Activated CD4-positive, alpha-beta T cell treated with anti-CD3 and anti-CD28 coated beads for 36 hours (primary cell): ENCODE measurements around the gene WDR41. TPM values are rescaled to one million over a fixed set of nuclear protein-coding genes. Genes with fewer than 3 reads are reported as not detected.
"Not testable (repeated sequence)": the region's sequence is repeated elsewhere in the genome, so short reads cannot be mapped to it uniquely, and the experiment has no call there.

Source experiments
- ATAC-seq: fragments of 200-7000 bp; cut with Tn5 transposase; one replicate; pipeline ENCODE4 v1.10.0; 2021; ENCODE audit warnings: mild to moderate bottlenecking, moderate library complexity
- CTCF ChIA-PET: fragments of 350-600 bp; sonication (Branson Sonifier 250); formaldehyde crosslinking; loops from one replicate; lab custom pipeline; 2021; ENCODE audit warnings: antibody characterized with exemption; lab: Charles Lee
- POLR2A ChIA-PET: fragments of 350-600 bp; sonication (Branson Sonifier 250); formaldehyde crosslinking; loops from one replicate; lab custom pipeline; 2021; ENCODE audit warnings: antibody characterized with exemption, inconsistent platforms; lab: Charles Lee
- DNase-seq: peaks from one replicate; pipeline ENCODE4 v3.0.0-alpha.2; 2020
- H3K27ac Mint-ChIP-seq: one replicate; pipeline ENCODE4 v1.8.0; 2021; ENCODE audit warnings: mixed read lengths
- H3K27me3 Mint-ChIP-seq: one replicate; pipeline ENCODE4 v1.8.0; 2021; ENCODE audit warnings: mixed read lengths
- H3K36me3 Mint-ChIP-seq: one replicate; pipeline ENCODE4 v1.8.0; 2021; ENCODE audit warnings: low read depth, mixed read lengths
- H3K4me1 Mint-ChIP-seq: one replicate; pipeline ENCODE4 v1.8.0; 2021; ENCODE audit warnings: mixed read lengths
- H3K4me3 Mint-ChIP-seq: one replicate; pipeline ENCODE4 v1.8.0; 2021; ENCODE audit warnings: mild to moderate bottlenecking, moderate library complexity, mixed read lengths
- H3K9me3 Mint-ChIP-seq: one replicate; pipeline ENCODE4 v1.8.0; 2021; ENCODE audit warnings: low read depth, mixed read lengths
- intact Hi-C, 2 experiments: fragments of 100-400 bp; cut with DNase I in 1 of 2; cut with micrococcal nuclease in 1 of 2; formaldehyde crosslinking; loops; one replicate each; pipeline versions ENCODE4 v1.14.2 to v1.15.1; 2022 to 2024; cut with DNase I, micrococcal nuclease
- total RNA-seq, 2 experiments: library from RNA; stranded (reverse); gene quantifications; one replicate each; pipeline ENCODE4 v1.2.3, GENCODE V29; 2021

The WDR41 gene, protein sequence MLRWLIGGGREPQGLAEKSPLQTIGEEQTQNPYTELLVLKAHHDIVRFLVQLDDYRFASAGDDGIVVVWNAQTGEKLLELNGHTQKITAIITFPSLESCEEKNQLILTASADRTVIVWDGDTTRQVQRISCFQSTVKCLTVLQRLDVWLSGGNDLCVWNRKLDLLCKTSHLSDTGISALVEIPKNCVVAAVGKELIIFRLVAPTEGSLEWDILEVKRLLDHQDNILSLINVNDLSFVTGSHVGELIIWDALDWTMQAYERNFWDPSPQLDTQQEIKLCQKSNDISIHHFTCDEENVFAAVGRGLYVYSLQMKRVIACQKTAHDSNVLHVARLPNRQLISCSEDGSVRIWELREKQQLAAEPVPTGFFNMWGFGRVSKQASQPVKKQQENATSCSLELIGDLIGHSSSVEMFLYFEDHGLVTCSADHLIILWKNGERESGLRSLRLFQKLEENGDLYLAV
- 10 to 100 TPM; 24.2 to 25.4 TPM for total RNA-seq

DNA sequence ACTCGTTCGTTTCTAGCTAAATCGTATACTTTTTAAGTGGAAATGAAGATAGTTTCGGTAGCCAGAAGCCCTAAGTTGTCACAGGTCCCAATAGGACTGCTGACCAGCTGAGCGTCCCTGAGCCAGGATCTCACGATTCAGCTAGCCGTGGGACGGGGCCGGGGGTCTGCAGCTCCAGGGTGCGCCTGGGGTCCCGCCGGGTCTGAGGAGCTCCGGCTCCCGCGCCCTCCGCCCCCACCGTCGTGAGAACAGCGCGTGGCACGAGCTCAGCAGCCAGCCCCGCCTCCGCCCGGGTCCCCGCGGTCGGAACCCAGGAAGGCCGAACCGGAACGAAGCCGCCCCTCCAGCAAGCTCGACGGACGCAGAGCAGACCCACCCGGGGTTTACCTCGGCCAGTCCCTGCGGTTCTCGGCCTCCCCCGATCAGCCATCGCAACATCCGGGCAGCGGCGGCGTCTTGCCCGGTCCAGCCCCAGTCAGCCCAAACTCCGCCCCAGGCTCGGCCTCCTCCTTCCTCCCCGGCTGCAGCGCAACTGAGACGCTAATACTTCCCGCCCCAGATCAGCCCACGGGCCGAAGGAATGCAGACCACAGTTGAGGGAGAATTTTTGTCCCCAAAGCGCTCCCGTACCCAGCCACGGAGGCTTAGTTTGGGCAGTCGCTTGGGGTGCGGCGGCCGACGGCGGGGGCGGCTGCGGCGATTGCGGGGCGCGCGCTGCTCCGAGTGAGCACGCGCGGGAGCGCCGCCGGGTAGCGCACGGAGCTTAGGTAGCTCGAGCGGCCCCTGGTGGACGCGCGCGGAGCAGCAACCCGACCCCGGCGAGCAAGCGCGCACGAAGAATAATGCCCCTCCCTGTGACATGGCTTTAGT lies at the start of gene WDR41:
TSS of gene WDR41 (minus strand) at position 534 of the 870 bp plus-strand sequence. CDS start at position 438, 96 bp downstream.
- peaks cover 8% of the 10 kb centered on the region for H3K27me3 Mint-ChIP-seq
- H3K36me3 Mint-ChIP-seq: no peaks in the 10 kb centered on the region
- peak; percentile 93 for DNase-seq
- POLR2A ChIA-PET: interaction anchor here (0.7 to 1.2 kb wide), 3 partner anchors 9 to 414 kb away, joined by 3 read pairs; no protein-coding TSS in a partner anchor
- H3K4me3 Mint-ChIP-seq: peak within 1 kb of the TSS; percentile 74
- intact Hi-C loops: loop anchor here (1.0 to 10.0 kb wide), 16 partner anchors 110 to 870 kb away; partner anchors contain the start of genes PDE8B (in 2 of the 2), ZBED3 (in 2 of the 2), AGGF1 (in 1 of the 2) and SCAMP1 (in 1 of the 2)
- peaks cover 21% of the 10 kb centered on the region for H3K4me1 Mint-ChIP-seq
- H3K27ac Mint-ChIP-seq: peak within 1 kb of the TSS; percentile 84
- ATAC-seq: peak; percentile 91
- CTCF ChIA-PET: interaction anchor here (0.6 to 3.8 kb wide), 28 partner anchors 8 to 624 kb away, joined by 3 to 39 read pairs (median 4); no protein-coding TSS in a partner anchor
- no peaks in the 10 kb centered on the region for H3K9me3 Mint-ChIP-seq

DNA sequence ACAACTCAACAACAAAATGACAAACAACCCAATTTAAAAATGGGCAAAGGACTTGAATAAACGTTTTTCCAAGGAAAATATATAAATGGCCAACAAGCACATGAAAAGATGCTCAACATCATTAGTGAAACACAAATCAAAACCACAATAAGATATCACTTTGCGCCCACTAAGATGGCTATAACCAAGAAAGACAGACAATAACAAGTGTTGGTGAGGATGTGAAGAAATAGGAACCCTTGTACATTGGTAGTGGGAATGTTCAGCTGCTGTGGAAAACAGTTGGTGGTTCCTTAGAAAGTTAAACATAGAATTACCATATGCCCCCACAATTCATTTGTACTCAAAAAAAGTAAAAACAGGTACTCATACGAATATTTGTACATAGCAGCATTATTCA lies 39.2 kb upstream of the WDR41 start:
- intact Hi-C loops: no loop called here
- CTCF ChIA-PET: no interaction called here
- Mint-ChIP-seq H3K36me3 (no peaks in the 10 kb centered on the region), H3K27me3 (peaks cover 38% of the 10 kb centered on the region), H3K9me3 (no peaks in the 10 kb centered on the region), H3K4me1 (no peaks in the 10 kb centered on the region), H3K4me3 (no peak overlapping the region), H3K27ac (no peak overlapping the region)
- DNase-seq (no peak), ATAC-seq (no peak)
- POLR2A ChIA-PET: no interaction called here

DNA sequence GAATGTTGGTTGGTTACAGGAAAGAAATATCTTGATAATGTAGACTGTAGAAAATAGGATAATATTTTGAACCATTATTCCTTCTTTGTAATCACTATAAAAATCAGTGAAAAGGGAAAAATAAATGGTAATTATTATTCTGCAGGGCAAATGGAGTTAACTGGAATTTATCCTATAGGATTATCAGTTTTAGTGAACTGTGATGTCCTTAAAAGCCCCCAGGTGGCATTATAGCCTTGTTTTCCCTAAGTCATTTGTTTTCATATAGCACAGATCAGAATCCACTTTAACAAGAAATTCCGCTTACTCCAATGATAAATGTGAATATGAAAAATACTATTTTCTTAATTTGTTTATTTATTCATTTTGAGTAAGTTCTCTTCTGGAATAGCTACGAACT lies 26.2 kb upstream of the WDR41 start:
- DNase-seq (no peak), ATAC-seq (no peak)
- ChIA-PET POLR2A (no interaction called here), CTCF (interaction anchor here (1.0 to 1.3 kb wide), 2 partner anchors 8 to 11 kb away, joined by 3 read pairs; no protein-coding TSS in a partner anchor)
- H3K36me3 Mint-ChIP-seq: no peaks in the 10 kb centered on the region
- H3K4me1 Mint-ChIP-seq: no peaks in the 10 kb centered on the region
- H3K27ac Mint-ChIP-seq: no peak overlapping the region
- intact Hi-C loops: no loop called here
- peaks cover 7% of the 10 kb centered on the region for H3K27me3 Mint-ChIP-seq
- no peaks in the 10 kb centered on the region for H3K9me3 Mint-ChIP-seq
- no peak overlapping the region for H3K4me3 Mint-ChIP-seq

DNA sequence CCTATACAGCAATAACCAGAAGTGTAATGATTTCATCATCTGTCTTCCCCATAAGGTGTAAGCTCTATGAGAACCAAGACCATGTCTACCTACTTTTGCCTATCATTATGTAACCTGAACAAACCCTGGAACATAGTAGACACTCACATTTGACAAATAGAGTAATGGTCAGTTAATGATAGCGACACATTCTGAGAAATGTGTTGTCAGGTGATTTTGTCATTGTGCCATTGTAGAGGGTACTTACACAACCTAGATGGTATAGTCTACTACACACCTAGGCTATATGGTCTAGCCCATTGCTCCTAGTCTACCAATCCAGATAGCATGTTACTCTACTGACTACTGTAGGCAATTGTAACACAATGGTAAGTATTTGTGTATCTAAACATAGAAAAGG lies 22.3 kb upstream of the WDR41 start:
- Mint-ChIP-seq H3K27me3 (peaks cover 13% of the 10 kb centered on the region), H3K36me3 (no peaks in the 10 kb centered on the region), H3K27ac (no peak overlapping the region), H3K4me3 (no peak overlapping the region), H3K4me1 (no peaks in the 10 kb centered on the region), H3K9me3 (peaks cover 1% of the 10 kb centered on the region)
- POLR2A ChIA-PET: no interaction called here
- CTCF ChIA-PET: no interaction called here
- ATAC-seq: no peak
- DNase-seq: no peak
- intact Hi-C loops: no loop called here

DNA sequence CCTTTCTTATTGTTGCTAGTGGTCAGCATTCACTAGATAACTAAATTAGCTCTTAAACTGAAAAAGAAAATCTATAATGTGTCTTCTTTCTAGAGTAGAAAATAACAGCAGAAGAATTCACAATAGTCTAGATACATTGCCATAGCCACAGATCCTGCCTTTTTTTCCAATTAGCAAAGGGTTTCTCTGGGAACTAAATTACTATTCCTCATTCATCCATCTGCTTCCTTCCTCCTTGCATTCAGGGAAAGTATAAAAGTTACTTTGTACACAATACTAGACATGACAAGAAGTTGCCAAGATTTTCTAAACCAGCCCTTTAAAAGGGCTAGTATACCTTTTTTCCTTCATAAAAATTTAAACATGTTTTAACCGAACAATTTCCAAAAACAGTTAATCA lies 21.2 kb upstream of the WDR41 start:
- peaks cover 21% of the 10 kb centered on the region for H3K27me3 Mint-ChIP-seq
- no peak overlapping the region for H3K27ac Mint-ChIP-seq
- intact Hi-C loops: no loop called here
- H3K4me3 Mint-ChIP-seq: no peak overlapping the region
- POLR2A ChIA-PET: no interaction called here
- peaks cover 1% of the 10 kb centered on the region for H3K9me3 Mint-ChIP-seq
- DNase-seq (no peak), ATAC-seq (no peak)
- no peaks in the 10 kb centered on the region for H3K36me3 Mint-ChIP-seq
- CTCF ChIA-PET: interaction anchor here (0.6 kb wide), 1 partner anchor 158 kb away, joined by 3 read pairs; no protein-coding TSS in a partner anchor
- no peaks in the 10 kb centered on the region for H3K4me1 Mint-ChIP-seq

DNA sequence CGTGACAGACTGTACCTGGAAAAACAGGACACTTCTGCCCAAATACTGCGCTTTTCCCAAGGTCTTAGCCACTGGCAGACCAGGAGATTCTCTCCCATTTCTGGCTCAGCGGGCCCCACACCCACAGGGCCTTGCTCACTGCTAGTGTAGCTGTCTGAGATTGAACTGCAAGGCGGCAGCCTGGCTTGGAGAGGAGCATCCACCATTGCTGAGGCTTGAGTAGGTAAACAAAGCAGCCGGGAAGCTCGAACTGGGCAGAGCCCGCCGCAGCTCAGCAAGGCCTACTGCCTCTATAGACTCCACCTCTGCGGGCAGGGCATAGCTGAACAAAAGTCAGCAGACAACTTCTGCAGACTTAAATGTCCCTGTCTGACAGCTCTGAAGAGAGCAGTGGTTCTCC lies 9.0 kb upstream of the WDR41 start:
- CTCF ChIA-PET: interaction anchor here (1.0 to 1.4 kb wide), 2 partner anchors 8 to 358 kb away, joined by 4 to 8 read pairs; no protein-coding TSS in a partner anchor
- DNase-seq, H3K27ac Mint-ChIP-seq, POLR2A ChIA-PET, intact Hi-C loops, H3K4me3 Mint-ChIP-seq, ATAC-seq, H3K36me3 Mint-ChIP-seq, H3K4me1 Mint-ChIP-seq: not testable (repeated sequence)
- Mint-ChIP-seq H3K9me3 (peaks cover 13% of the 10 kb centered on the region), H3K27me3 (peaks cover 24% of the 10 kb centered on the region)

DNA sequence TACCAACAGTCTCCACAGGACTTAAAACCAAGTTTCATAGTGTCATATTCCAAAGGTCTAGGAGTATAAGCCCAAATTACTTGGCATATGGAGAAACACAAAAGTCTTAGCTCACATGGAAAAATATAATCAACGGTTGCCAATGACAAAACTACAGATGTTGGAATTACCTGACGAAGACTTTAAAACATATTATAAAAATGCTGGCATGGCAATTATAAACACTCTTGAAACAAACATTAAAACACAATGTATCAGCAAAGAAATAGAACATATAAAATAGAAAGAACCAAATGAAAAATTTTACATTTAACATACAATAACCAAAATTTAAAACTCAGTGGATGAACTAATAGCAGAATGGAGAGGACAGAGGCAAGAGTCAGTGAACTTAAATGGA lies 7.9 kb upstream of the WDR41 start:
- no peak overlapping the region for H3K4me3 Mint-ChIP-seq
- peaks cover 24% of the 10 kb centered on the region for H3K27me3 Mint-ChIP-seq
- ATAC-seq: no peak
- intact Hi-C loops: loop anchor here in 1 of 2 experiments (10.0 kb wide), 2 partner anchors 145 to 285 kb away; partner anchors contain the start of gene PDE8B
- ChIA-PET CTCF (interaction anchor here (1.0 to 1.2 kb wide), 2 partner anchors 8 to 357 kb away, joined by 4 to 7 read pairs; partner anchors contain the start of gene WDR41), POLR2A (no interaction called here)
- peaks cover 2% of the 10 kb centered on the region for H3K36me3 Mint-ChIP-seq
- H3K27ac Mint-ChIP-seq: no peak overlapping the region
- DNase-seq: no peak
- peaks cover 5% of the 10 kb centered on the region for H3K4me1 Mint-ChIP-seq
- H3K9me3 Mint-ChIP-seq: peaks cover 13% of the 10 kb centered on the region

DNA sequence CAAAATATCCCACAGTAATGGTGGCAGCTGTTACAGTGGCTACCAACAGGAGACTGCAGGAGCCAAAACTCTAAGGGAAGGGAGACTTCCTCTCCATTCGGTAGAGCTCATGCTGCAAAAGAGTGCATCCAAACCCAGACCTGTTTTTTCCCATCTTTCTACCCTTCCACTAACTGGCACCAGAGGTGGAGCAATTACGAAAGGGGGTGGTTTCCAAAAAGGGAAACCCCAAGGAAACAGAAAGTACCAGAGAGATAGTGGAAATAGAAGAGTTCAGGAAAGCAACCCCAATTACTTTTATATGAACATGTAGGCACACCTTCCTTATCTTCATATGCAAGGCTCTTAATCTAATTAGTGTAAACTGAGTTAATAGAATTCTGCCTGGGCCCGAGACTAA lies 7.3 kb upstream of the WDR41 start:
- Mint-ChIP-seq H3K36me3 (peaks cover 2% of the 10 kb centered on the region), H3K27ac (no peak overlapping the region), H3K27me3 (peaks cover 27% of the 10 kb centered on the region), H3K9me3 (peaks cover 13% of the 10 kb centered on the region), H3K4me1 (peaks cover 9% of the 10 kb centered on the region), H3K4me3 (no peak overlapping the region)
- ATAC-seq (no peak), DNase-seq (no peak)
- intact Hi-C loops: loop anchor here in 1 of 2 experiments (10.0 kb wide), 2 partner anchors 145 to 285 kb away; partner anchors contain the start of gene PDE8B
- ChIA-PET POLR2A (no interaction called here), CTCF (no interaction called here)

DNA sequence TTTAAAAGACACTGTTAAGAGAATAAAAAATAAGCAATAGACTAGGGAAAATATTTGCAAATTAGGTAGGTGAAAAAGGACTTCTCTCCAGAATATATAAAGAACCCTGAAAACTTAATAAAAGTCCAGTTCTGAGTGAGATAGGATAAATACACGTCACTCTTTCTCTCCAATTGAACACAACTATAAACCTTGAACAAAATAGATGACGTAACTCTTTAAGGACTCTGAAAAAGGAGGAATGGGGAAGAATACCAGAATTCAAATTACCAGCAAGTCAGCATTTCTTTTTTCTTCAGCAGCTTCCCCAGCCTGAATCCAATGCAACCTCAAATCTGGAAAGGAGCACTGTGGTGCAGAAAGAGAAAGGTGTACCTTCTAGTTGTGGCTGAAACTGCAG lies 6.8 kb upstream of the WDR41 start:
- Mint-ChIP-seq H3K9me3 (peaks cover 13% of the 10 kb centered on the region), H3K27me3 (peaks cover 27% of the 10 kb centered on the region), H3K36me3 (peaks cover 2% of the 10 kb centered on the region), H3K4me3 (no peak overlapping the region), H3K4me1 (peaks cover 9% of the 10 kb centered on the region), H3K27ac (no peak overlapping the region)
- ChIA-PET POLR2A (no interaction called here), CTCF (interaction anchor here (0.5 kb wide), 1 partner anchor 263 kb away, joined by 3 read pairs; no protein-coding TSS in a partner anchor)
- no peak for DNase-seq
- ATAC-seq: no peak
- intact Hi-C loops: loop anchor here in 1 of 2 experiments (10.0 kb wide), 2 partner anchors 144 to 284 kb away; partner anchors contain the start of gene PDE8B

DNA sequence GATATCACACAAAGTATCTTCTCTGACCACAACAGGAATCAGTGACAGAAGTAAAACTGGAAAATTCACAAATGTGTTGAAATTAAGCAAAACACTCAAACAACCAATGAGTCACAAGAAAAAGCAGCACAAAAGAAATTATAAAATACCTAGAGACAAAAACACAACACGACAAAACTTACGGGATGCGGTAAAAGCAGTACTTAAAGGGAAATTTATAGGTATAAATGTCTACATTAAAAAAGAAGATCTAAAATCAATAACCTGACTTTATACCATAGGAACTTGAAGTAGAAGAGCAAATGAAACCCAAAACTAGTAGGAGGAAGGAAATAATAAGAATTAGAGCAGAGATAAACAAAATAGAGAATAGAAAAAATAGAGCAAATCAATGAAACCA lies 2.8 kb upstream of the WDR41 start:
- CTCF ChIA-PET: no interaction called here
- no peak overlapping the region for H3K27ac Mint-ChIP-seq
- peaks cover 21% of the 10 kb centered on the region for H3K4me1 Mint-ChIP-seq

More for the DNA sequence above, 2.8 kb upstream of the WDR41 start:
- Mint-ChIP-seq H3K9me3 (no peaks in the 10 kb centered on the region), H3K36me3 (no peaks in the 10 kb centered on the region), H3K27me3 (peaks cover 10% of the 10 kb centered on the region), H3K4me3 (no peak overlapping the region)
- intact Hi-C loops: loop anchor here (5.0 to 10.0 kb wide), 6 partner anchors 113 to 867 kb away; partner anchors contain the start of genes PDE8B (in 1 of the 2), SCAMP1 (in 1 of the 2) and ZBED3 (in 1 of the 2)
- ATAC-seq (no peak), DNase-seq (no peak)
- POLR2A ChIA-PET: no interaction called here
